ENCODE results near the gene SSTR3.

The SSTR3 gene

DNA sequence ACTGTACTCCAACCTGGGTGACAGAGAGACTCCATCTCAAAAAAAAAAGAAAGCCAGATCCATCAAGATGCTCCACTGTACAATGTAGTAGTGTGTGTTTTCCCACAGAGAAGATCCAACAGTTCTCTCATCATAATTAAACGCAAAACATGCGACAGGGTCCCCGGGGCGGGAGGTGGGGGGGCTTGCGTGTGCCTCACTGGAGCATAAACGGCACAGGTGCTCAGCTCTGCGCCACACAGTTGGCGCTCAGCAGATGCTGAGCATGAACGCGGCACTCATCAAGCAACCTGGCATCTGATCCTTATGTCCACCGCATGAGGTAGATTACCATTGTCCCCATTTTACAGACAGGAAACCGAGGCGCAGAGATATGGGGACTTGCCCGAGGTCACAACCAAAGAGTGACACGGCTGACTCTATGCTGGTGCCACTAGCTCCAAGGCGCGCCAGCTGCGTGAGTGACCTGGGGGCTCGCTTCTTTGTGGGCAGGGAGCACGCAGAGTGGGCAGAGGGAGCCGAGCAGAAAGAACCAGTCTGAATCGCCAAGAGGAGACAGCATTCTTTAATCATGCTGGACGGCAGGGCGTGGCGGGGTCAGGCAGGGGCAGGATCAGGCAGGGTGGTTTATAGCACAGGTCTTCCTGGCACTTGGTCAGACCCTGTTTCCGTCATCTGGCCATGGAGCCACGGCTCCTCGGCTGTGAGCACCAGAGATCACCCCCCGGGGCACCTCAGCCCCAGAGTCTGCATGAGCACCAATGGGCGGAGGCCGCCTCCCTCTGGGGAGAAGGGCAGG, 32.5 kb downstream of the SSTR3 start:
- Histone ChIP-seq H3K4me2 (ENCODE audit: low read length) (no peak overlapping the region), H3K4me3 (ENCODE audit: low read depth, low read length) (no peak overlapping the region), H3K27me3 (ENCODE audit: control insufficient read depth, insufficient read depth, low read length) (no peaks in the 10 kb centered on the region), H3K9me3 (ENCODE audit: control insufficient read depth, low read length) (no peaks in the 10 kb centered on the region), H3K36me3 (ENCODE audit: control insufficient read depth, insufficient read depth, low read length) (no peaks in the 10 kb centered on the region), H2AFZ (no peak overlapping the region), H3K9ac (no peak overlapping the region), H3K27ac (no peak overlapping the region), H3K4me1 (peaks cover 22% of the 10 kb centered on the region), H3K79me2 (no peaks in the 10 kb centered on the region)
- TF ChIP-seq, protein P1, sequence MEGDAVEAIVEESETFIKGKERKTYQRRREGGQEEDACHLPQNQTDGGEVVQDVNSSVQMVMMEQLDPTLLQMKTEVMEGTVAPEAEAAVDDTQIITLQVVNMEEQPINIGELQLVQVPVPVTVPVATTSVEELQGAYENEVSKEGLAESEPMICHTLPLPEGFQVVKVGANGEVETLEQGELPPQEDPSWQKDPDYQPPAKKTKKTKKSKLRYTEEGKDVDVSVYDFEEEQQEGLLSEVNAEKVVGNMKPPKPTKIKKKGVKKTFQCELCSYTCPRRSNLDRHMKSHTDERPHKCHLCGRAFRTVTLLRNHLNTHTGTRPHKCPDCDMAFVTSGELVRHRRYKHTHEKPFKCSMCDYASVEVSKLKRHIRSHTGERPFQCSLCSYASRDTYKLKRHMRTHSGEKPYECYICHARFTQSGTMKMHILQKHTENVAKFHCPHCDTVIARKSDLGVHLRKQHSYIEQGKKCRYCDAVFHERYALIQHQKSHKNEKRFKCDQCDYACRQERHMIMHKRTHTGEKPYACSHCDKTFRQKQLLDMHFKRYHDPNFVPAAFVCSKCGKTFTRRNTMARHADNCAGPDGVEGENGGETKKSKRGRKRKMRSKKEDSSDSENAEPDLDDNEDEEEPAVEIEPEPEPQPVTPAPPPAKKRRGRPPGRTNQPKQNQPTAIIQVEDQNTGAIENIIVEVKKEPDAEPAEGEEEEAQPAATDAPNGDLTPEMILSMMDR (IDR thresholded peaks at IDR 0.05): no peak

DNA sequence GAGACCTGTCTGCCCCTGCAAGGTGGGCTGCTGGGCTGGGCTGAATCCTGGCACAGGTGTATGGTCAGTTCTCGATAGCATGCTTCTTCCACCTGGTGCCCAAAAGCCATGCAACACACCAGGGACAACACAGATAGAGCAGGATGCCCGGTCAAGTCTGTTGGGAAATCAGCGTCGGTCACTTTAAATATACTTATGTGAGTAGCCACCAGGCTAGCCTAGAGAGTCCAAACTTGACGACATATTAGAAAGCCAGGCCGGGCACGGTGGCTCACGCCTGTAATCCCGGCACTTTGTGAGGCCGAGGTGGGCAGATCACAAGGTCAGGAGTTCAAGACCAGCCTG, 33.2 kb downstream of the SSTR3 start:
- TF ChIP-seq, protein P1 (IDR thresholded peaks at IDR 0.05): no peak
- Histone ChIP-seq H3K9me3 (ENCODE audit: control insufficient read depth, low read length) (no peaks in the 10 kb centered on the region), H3K27me3 (ENCODE audit: control insufficient read depth, insufficient read depth, low read length) (no peaks in the 10 kb centered on the region), H3K4me3 (ENCODE audit: low read depth, low read length) (no peak overlapping the region), H3K9ac (no peak overlapping the region), H3K27ac (peak overlapping the region; percentile 76), H3K4me2 (ENCODE audit: low read length) (peak overlapping the region; percentile 25), H2AFZ (peak overlapping the region; percentile 81), H3K79me2 (no peaks in the 10 kb centered on the region), H3K36me3 (ENCODE audit: control insufficient read depth, insufficient read depth, low read length) (no peaks in the 10 kb centered on the region), H3K4me1 (peaks cover 22% of the 10 kb centered on the region)

DNA sequence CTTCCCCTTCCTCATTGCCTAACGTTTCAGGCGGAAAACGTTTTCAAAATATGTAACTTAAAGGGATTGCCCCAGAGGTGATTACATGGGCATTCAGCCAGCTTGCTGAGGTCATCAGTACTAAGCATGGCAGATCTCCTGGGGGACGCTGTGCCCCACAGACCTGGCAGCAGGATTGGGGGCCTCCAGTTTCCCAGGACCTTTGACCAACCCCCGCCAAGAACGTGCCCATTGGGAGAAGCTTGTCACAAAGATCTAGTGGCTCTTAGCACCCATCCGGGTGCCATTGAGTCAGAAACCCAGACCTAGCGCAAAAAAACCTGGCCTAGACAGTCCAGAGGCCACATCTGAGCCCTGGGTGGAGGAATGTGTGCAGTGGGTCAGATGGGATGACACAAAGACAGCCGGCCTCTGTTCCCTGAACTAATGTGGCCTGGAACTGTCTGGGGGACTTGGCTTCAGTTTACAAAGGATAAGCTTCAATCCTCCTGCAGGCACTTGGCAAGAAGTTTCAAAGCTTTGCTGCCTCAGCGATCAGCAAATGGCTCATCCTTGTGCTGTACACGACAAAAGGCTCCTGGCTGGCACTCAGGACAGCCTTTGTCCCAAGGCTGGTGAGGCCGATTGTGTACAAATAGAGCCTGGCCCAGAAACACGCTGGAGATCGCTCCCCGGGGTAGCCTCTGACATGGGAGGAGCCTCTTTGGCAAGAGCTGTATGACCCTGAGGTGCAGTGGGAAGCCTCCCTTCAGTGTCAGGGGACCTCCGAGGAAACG, 33.7 kb downstream of the SSTR3 start:
- Histone ChIP-seq H3K4me1 (peaks cover 22% of the 10 kb centered on the region), H3K79me2 (no peaks in the 10 kb centered on the region), H3K9me3 (ENCODE audit: control insufficient read depth, low read length) (no peaks in the 10 kb centered on the region), H3K4me3 (ENCODE audit: low read depth, low read length) (no peak overlapping the region), H3K27ac (peak overlapping the region; percentile 76), H3K36me3 (ENCODE audit: control insufficient read depth, insufficient read depth, low read length) (no peaks in the 10 kb centered on the region), H3K9ac (no peak overlapping the region), H3K4me2 (ENCODE audit: low read length) (peak overlapping the region; percentile 25), H2AFZ (peak overlapping the region; percentile 81), H3K27me3 (ENCODE audit: control insufficient read depth, insufficient read depth, low read length) (no peaks in the 10 kb centered on the region)
- TF ChIP-seq, protein P1 (IDR thresholded peaks at IDR 0.05): no peak

DNA sequence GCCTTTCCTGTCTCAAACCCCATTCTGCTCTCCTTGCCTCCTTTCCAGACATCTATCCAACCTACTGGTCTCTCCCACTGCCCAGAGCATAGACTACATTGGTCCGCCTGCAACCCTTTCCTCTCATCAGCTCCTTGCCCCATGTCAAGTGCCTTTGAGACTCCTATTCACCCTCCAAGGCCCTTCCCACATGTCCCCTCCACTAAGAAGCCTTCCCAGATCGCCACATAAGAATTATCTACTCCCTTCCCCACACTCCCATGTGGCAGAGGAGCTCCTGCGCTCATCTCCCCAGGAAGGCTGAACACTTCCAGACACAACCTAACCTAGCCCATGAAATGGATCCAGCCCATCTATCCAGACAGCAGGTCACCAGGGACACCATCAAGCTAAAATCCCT, 34.5 kb downstream of the SSTR3 start:
- Histone ChIP-seq H3K9ac (no peak overlapping the region), H3K4me3 (ENCODE audit: low read depth, low read length) (no peak overlapping the region)

More for the DNA sequence above, 34.5 kb downstream of the SSTR3 start:
- no peaks in the 10 kb centered on the region for H3K36me3 ChIP-seq (ENCODE audit: control insufficient read depth, insufficient read depth, low read length)
- H3K79me2 ChIP-seq: no peaks in the 10 kb centered on the region
- H3K4me1 ChIP-seq: peaks cover 22% of the 10 kb centered on the region
- no peaks in the 10 kb centered on the region for H3K27me3 ChIP-seq (ENCODE audit: control insufficient read depth, insufficient read depth, low read length)
- peak overlapping the region; percentile 76 for H3K27ac ChIP-seq
- H2AFZ ChIP-seq: no peak overlapping the region
- TF ChIP-seq, protein P1 (IDR thresholded peaks at IDR 0.05): no peak
- H3K4me2 ChIP-seq (ENCODE audit: low read length): peak overlapping the region; percentile 25
- no peaks in the 10 kb centered on the region for H3K9me3 ChIP-seq (ENCODE audit: control insufficient read depth, low read length)
